Stimulated activated CD8-positive, alpha-beta memory T cell treated with anti-CD3 and anti-CD28 coated beads, Interleukin-7, amount 100 ng/mL, for 1 hour (primary cell): ENCODE measurements around the gene TM9SF3.
A peak's percentile ranks its signal among the peaks of the same experiment; 100 is the strongest.
"Not testable (repeated sequence)": the region's sequence is repeated elsewhere in the genome, so short reads cannot be mapped to it uniquely, and the experiment has no call there.

Source experiments
- DNase-seq, 2 donors: peaks; one replicate each; pipeline ENCODE4 v3.0.0-alpha.2; 2020; ENCODE audit warnings: low read depth in 2 of 2

The TM9SF3 gene

GRCh38 chr10:96600337-96600736, 13.5 kb upstream of the TM9SF3 start:
- no peak for DNase-seq

DNA sequence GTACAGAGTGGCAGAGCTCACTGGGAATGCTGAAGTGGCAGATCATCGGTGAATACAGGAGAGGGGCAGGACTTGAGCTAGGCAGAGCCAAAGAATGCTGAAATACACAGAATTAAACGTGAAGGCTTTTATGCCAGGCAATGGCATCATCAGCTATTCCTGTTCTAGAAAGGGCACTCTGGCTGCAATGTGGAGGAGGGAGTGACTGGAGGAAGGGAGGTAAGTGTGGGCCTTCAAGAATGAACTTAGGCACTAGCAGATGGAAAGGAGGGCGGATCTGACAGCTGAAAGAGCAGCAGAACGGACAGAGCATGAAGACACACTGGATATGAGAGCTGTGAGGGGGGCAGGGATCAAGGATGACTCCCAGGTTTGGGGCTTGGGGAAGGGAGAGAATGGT, 12.0 kb upstream of the TM9SF3 start:
- DNase-seq, result no peak

DNA sequence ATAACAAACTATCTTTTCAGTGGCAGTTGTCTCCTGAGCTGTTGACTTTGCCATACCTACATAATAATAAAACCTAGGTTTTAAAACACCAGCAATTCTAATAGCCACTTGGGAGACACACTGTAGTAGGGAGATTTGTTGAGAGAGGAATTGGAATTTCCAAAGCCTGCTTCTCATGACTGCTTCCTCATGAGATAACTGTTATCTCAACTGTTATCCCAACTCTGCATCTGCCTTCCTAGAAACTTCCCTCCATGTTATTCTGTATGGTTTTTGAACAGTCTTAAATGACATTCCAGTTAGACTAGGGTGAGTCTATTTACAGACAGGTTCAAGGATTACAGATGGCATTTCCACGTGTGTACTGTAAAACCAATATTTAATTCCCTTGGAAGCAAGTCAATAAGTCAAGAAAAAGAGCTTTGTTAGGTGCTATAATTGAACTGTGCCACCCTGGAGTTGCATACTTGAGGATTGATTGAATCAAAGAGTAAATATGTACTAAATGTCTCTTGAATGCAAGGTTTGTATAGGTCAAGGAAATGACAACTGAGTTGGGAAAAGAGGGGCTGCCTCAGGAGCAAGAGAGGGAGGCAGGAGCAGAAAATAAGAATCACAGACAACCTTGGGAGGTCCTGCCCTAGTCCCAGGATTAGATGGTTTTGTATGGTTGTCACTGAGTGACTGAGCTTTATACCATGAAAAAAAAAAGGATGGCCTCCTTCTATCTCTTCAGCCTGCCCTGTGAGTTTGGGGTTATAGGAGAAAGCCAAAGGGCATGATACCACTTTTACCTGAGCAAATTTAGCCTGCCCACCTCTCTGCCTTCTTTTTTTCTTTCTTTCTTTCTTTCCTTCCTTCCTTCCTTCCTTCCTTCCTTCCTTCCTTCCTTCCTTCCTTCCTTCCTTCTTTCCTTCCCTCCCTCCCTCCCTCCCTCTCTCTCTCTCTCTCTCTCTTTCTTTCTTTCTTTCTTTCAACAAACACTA, 9.9 kb upstream of the TM9SF3 start:
- no peak for DNase-seq

- DNase-seq, result no peak
Measured at GRCh38 chr10:96595741-96596140, 8.9 kb upstream of the TM9SF3 start.

- no peak for DNase-seq
Measured at GRCh38 chr10:96591946-96592345, 5.1 kb upstream of the TM9SF3 start.

DNA sequence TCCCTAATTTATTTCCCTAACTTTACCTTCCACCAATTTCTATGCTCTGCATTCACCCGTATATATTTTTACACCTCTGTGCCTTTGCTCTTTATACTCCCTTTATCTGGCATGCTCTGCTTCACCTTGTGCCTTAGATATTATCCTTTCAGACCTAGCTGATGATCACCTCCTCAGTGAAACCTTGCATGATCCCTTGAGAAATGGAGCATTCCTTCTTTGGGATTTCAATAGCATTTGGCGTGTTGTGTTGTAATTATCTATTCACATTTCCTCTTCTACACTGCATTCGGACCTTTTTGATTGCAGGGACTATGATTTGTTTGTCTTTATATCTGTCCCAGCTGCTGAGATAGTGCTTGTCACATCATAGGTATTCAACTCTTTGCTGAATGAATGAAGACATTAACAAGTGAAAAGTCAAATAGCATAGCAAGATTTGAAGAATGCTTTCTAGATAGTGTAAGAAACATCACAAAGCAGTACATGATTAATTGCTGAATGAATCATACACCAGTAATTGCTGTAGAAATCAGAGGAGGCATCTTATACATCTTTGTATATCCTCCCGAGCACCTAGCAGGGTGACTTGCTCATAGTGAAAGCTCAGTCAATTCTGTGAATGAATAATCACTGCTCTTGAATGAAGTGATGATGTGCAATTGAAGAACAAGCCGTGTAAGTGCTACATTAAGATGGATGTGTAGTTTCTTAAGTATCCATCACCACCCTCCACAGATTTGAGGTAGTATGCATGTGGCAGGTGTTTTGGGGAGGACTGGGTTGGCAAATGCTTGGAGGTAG, 2.0 kb upstream of the TM9SF3 start:
- no peak for DNase-seq

DNA sequence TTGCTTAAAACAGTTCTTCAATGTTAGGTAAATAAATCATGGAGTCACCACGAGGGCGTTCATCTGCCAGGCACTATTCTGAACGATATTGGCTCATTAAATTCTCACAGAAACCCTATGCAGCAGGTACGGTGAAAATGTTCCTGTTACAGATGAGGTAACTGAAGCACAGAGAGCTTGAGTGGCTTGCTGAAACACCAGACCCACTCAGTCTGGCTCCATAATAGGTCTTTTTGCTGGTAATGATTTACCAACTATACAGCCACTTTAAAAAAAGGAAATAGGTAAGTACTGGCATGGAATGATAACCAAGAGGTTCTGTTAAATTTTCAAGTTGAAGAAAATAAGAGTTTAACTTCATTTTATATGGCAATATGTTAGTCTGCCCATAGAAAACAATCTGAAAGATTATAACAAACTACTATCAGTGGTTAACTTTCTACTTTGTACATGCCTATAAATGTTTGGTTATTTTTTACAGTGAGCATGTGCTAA, 1.3 kb upstream of the TM9SF3 start:
- DNase-seq, result no peak

- peak; percentile 19 to 27 for DNase-seq
Measured at GRCh38 chr10:96587264-96588059, 650 bp upstream of the TM9SF3 start.

DNA sequence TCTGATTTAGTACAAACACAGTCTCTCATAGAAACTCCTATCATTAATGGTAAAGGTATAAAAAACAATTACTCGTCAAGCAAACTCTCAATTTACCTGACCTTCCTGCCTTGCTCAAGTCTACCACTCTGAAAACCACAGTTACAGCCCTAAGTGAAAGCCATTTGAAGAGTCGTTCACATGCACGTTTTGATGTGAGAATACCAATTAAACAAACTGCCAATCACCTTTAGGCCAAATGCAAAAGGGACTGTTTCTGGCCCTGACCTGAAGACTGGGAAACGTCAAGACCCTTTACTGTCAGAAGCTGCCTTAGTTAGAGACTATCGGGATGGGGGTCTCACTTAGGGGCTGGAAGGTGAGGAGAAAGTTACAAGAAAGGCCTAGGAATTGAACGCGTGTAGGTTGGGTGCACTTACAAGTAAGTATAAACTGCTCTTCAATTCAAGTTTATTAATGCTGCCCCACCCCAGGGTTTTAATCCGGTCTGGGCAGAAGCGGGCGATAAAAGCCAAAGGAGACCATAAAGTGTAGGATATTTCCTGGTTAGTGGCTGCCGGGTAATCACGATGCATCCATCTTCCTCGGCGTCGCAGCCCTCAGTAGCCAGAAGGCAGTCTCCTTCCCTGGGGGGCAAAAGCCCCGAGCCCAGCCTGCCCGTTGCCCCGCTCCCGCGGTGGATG, 935 bp downstream of the TM9SF3 start:
- DNase-seq, result no peak

GRCh38 chr10:96584474-96584873, 2.3 kb downstream of the TM9SF3 start:
- no peak for DNase-seq

DNA sequence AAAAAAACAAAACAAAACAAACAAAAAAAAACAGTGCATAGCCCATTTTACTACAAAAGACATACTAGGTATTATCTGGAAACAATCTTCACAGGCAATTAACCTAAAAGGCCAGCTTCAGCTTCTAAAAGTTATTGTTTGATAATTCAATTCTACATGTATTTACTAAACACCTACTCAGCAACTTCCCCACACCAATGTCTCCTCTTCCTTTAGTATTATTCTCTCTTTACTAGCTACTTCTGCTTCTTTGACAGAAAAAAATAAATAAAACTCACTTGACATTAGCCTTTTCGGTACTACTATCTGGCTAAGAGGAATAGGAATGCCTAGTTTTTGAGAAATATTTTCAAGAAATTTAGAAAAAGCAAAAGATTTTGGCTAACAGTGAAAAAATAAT, 2.8 kb downstream of the TM9SF3 start:
- no peak for DNase-seq

- no peak for DNase-seq
Measured at GRCh38 chr10:96579133-96579532, 7.7 kb downstream of the TM9SF3 start.

GRCh38 chr10:96578633-96579032, 8.2 kb downstream of the TM9SF3 start:
- no peak for DNase-seq

DNA sequence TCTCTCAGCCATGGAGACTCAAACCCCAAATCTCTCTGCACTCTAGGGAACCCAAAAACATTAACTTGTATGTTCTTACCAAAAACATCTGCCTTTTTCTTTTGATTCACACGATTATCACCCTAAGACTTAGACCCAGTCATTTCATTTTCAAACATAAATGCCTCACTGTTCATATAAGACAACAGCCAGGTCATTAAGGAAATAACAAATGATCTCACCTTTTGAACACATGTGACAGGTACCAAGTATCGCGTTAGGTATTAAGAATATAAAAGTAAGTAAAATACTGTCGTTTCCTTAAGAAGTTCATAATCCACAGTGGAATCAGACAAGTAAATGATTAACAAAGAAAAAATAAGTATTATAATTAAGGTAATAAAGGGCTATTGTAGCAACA, 8.8 kb downstream of the TM9SF3 start:
- DNase-seq, result no peak

- DNase-seq, result no peak
Measured at GRCh38 chr10:96577069-96577468, 9.7 kb downstream of the TM9SF3 start.

DNA sequence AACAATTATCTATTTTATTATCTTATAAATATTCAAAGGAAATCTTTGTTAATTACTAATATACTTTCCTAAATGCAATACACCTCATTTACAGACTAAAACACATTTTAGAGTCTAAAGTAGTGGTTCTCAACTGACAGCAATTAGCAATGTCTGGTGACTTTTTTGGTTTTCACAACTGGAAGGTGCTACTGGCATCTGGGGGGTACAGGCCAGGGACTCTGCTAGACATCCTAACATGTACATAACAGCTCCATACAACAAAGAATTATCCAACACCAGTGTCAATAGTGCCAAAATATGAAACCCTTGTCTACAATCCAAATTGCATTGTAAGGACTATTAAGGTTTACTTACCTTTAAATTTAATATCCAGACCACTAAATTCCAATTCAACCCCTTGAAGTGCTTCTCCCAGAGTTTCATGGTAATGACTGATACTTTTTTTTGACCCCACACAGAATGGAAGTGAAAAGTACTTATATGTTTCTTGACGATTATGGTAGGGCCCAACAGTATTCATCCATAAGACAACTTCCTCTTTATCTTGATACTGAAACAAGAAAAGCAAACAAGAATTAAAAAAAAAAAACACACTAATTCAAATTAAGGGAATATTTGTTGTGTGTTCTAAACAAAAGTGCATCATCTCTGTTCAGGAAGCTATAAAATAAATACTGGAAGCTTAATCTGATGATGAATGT, 10.4 kb downstream of the TM9SF3 start:
- no peak for DNase-seq

DNA sequence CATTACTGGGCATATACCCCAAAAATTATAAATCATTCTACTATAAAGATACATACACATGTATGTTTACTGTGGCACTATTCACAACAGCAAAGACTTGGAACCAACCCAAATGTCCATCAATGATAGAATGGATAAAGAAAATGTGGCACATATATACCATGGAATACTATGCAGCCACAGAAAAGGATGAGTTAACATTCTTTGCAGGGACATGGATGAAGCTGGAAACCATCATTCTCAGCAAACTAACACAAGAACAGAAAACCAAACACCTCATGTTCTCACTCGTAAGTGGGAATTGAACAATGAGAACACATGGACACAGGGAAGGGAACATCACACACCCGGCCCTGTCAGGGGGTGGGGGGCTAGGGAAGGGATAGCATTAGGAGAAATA, 12.2 kb downstream of the TM9SF3 start:
- DNase-seq, result not testable (repeated sequence)

GRCh38 chr10:96573036-96573435, 13.8 kb downstream of the TM9SF3 start:
- DNase-seq, result no peak

DNA sequence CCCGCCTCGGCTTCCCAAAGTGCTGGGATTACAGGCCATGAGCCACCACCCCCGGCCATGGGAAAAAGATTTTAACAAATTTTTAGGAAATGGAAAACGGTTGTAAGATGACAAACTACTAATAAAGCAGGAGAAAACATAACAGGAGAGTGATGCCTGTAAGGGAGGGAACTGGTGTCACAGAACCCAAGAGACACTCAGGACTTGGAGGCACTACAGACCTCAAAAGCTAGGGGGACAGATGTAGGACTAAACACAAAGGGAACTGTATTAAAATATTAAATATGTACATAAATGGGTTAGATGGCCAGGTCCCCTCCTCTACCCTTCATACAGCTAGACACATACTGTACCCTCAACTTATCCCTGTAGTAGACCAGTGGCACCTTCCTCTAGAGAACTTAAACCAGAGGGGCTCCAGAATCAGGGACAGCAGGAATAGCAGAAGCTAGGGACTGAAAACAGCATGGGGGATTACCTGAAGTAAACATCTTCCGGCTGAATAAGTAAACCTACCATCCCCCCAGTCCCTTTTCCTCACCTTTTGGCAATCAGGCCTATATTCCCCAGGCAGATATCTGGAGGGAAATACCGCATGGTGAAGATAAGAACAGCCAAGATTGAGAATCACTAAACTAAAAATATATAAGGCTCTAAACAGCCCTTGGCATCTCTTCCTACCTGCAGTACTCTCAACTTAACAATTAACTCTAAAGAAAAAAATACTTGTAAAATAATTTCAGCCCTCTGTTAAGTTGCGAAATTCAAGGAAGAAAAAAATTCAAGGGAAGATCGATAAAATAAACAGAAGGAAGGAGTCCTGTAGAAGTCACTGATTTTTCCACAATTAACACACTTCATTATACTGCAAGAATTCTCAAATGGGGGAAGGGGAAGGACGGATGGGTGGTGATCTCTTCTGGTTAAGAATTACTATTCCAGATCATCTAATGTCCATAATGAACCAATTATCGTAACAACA, 15.5 kb downstream of the TM9SF3 start:
- DNase-seq, result no peak
